Skin of body (tissue), 2 donors: ENCODE measurements around the gene CNGA1. TPM values are rescaled to one million over a fixed set of nuclear protein-coding genes. Genes with fewer than 3 reads are reported as not detected.
A peak's percentile ranks its signal among the peaks of the same experiment; 100 is the strongest.
"Not testable (repeated sequence)": the region's sequence is repeated elsewhere in the genome, so short reads cannot be mapped to it uniquely, and the experiment has no call there.

Experiments
- DNase-seq: peaks from one replicate; lab custom pipeline; 2025; lab: John Stamatoyannopoulos, UW
- total RNA-seq: library from RNA; depleted of rRNA; stranded (reverse); fragments of >200 nt; gene quantifications from one replicate; pipeline ENCODE4 v1.2.3, GENCODE V29; 2014

CNGA1 gene
- total RNA-seq, 1 donor from 2014 or later: 3.4 TPM

GRCh38 chr4:47972721-47973120 is 43.8 kb downstream of the CNGA1 start:
- no peak for DNase-seq

GRCh38 chr4:47972181-47972580 is 44.3 kb downstream of the CNGA1 start:
- no peak for DNase-seq

- no peak for DNase-seq
These were observed 47.6 kb downstream of the CNGA1 start for GRCh38 chr4:47968847-47969246.

GRCh38 chr4:47954677-47955076 is 61.8 kb downstream of the CNGA1 start:
- no peak for DNase-seq

GRCh38 chr4:47954245-47954644 is 62.2 kb downstream of the CNGA1 start:
- DNase-seq: no peak

DNA sequence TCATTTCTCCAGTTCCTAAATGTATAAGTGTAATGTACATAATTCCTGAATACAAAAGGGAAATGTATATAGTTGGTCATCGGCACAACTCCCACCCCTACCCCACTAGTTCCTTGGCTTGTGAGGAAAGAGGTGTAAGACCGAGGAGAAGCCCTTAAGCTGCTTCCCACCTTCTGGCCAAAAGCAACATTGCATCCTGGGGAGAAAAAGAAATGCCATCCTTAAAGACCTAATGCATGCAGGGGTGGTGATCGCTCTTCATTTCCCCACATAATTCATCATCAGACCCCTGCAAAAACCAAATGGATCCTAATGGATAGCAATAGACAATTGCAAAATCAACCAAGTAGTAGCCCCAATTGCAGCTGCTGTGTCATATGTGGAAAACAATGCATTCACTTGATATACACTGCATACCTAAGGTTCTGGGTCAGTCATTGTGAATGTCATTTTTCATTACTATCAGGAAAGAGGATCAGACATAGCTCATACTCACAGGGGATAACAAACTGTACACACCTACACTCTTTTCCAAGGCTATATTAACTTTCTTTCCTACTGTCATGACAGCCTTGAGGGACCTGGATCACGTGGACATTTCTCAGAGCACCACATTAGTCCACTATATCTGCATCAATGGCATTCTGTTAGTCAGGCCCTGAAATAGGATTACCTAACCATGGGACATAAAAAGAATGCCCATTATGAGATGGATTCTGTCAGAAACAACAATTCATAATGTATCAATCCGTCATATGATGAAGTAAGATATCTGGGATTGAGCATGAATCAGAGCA is 70.4 kb downstream of the CNGA1 start:
- no peak for DNase-seq

- no peak for DNase-seq
These were observed 74.2 kb downstream of the CNGA1 start for GRCh38 chr4:47942081-47942819.

GRCh38 chr4:47939456-47939855 is 77.0 kb downstream of the CNGA1 start:
- no peak for DNase-seq

DNA sequence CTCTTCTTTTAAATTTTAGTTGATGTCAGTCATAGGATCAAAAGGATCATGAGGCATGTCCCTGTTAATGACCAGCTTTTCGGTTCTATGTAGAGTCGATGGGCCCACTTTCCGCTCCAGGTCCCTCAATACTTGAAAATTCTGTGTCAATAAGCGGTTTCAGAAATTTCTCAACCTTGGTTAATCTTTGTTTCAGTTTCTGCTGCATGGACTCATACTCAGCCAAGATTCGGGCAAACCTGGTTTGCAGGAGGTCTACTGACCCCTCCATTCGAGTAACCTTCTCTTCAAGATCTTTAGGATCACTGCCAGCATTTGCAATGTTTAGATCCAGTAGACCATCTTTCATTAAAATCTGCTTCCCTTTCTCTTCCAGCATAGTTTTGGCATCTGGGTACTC is 80.1 kb downstream of the CNGA1 start:
- no peak for DNase-seq

- peak; percentile 14 for DNase-seq
These were observed 82.6 kb downstream of the CNGA1 start for GRCh38 chr4:47933840-47934239.

- DNase-seq: peak; percentile 41
These were observed 85.3 kb downstream of the CNGA1 start for GRCh38 chr4:47930971-47931804.

- no peak for DNase-seq
These were observed 86.7 kb downstream of the CNGA1 start for GRCh38 chr4:47929682-47930201.

GRCh38 chr4:47926667-47927258 is 89.7 kb downstream of the CNGA1 start:
- peak; percentile 9 for DNase-seq

DNA sequence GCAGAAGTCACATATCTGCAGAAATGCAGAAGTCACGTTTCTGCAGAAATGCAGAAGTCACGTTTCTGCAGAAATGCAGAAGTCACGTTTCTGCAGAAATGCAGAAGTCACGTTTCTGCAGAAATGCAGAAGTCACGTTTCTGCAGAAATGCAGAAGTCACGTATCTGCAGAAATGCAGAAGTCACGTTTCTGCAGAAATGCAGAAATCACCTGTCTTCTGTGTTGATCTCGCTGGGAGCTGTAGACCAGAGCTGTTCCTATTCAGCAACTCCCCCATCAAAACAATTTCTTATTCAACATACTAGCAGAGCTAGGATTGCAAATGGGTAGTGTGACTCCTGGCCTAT is 93.2 kb downstream of the CNGA1 start:
- not testable (repeated sequence) for DNase-seq

DNA sequence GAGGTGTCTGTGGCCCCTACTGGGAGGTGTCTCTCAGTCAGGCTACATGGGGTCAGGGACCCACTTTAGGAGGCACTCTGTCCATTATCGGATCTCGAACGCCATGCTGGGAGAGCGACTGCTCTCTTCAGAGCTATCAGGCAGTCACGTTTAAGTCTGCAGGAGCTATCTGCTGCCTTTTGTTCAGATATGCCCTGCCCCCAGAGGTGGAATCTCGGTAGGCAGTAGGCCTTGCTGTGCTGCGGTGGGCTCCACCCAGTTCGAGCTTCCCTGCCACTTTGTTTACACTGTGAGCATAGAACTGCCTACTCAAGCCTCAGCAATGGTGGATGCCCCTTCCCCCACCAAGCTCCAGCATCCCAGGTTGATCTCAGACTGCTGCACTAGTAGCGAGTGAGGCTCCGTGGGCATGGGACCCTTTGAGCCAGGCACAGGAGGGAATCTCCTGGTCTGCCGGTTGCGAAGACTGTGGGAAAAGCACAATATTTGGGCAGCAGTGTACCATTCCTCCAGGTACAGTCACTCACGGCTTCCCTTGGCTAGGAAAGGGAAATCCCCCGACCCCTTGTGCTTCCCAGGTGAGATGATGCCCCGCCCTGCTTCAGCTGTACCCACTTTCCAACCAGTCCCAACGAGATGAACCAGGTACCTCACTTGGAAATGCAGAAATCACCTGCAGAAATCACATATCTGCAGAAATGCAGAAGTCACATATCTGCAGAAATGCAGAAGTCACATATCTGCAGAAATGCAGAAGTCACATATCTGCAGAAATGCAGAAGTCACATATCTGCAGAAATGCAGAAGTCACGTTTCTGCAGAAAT is 93.8 kb downstream of the CNGA1 start:
- DNase-seq: not testable (repeated sequence)

GRCh38 chr4:47917163-47917562 is 99.3 kb downstream of the CNGA1 start:
- DNase-seq: not testable (repeated sequence)

- DNase-seq: no peak
These were observed 101.1 kb downstream of the CNGA1 start for GRCh38 chr4:47915378-47915777.

GRCh38 chr4:47914926-47915237 is 101.6 kb downstream of the CNGA1 start:
- no peak for DNase-seq

DNA sequence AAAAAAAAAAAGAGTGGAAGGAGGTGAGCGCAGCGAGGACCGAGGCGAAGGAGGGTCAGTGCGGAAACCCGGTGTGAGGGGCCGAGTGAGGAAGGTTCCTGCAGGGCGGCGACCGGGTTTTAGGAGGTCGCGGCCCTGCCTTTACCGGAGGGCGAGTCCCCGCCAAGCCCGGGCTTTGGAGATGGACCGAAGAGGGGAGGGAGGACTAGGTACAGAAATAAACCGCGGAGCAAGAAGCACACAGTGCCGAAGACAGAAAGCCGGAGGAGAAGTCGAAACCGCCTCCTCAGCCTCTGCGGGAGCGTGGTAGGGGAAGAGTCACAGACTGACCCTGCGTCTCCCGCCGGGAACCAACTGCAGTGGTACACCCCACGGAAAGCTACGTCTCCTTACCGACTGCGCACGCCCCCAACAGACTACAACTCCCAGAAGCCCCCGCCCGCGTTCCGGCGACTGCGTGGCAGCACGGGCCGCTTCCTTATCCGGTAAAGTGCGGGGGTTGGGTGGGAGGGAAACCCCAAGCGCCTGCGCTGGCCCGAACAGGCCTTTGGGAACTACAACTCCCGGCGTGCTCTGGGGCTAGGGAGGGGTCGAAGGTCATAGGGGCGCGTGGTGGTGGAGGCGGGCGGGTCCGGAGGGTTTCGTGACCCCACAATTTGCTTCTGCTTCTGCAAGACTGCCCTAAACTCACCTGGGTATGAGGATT is 102.1 kb downstream of the CNGA1 start, which contains the start of gene NFXL1:
NFXL1 (minus strand) TSS at position 364 of the 706 bp plus-strand sequence. CDS start 380 bp downstream, outside the sequence.
- peak; percentile 95 for DNase-seq

- no peak for DNase-seq
These were observed 102.6 kb downstream of the CNGA1 start for GRCh38 chr4:47913861-47914219.
